Measurements from ENCODE around the gene LRRC8D. TPM values are rescaled to one million over a fixed set of nuclear protein-coding genes. Genes with fewer than 3 reads are reported as not detected.
A peak's percentile ranks its signal among the peaks of the same experiment; 100 is the strongest.

Gene LRRC8D
- total and polyA plus RNA-seq, 9 of the 15 experiments (the other 6 are each of a cell fraction or from before 2014, with no cell fraction given) = 3.4 to 53.9 (median 15.9) TPM

DNA sequence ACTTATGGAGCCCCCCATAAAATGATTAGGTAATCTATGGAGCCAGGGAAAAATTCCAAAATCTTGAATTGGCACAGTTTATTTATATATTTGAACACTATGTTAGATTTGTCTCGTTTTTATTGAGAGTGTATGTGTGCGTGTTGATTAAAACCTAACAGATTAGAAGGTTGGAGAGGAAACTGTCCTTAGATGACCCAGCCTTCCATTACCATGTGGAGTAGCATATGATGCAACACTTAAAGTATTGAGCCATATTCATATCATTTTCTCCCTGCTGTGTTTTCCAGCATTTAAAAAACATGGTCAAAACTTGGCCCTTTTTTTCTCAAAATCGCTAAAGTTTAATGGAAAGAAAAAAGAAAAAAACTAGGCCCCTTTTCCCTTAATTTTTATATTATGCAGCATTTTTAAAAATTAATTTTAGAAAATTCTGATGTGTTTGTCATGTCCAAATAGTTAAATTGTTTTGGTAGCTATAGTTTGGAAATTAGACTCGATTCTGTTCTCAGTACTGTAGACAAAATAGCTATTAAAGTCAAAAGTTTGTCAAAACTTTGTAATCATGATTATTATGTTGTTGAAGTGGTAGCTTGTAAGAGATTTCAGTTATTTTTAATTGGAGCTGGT lies 2.3 kb downstream of the LRRC8D start (continued):
- TF ChIP-seq MEF2A (IDR thresholded peaks at IDR 0.05; ENCODE audit: control insufficient read depth, low read depth, low read length) = no peak
- no peak for TF ChIP-seq KLF10 (CRISPR knock-in tag; IDR thresholded peaks at IDR 0.05)
- no peak for TF ChIP-seq SAFB (IDR thresholded peaks at IDR 0.05; ENCODE audit: borderline replicate concordance, low read depth, low read length)
- TF ChIP-seq ZNF699 (CRISPR knock-in tag; IDR thresholded peaks at IDR 0.05; ENCODE audit: insufficient replicate concordance) = no peak
- TF ChIP-seq ZNF57 (CRISPR knock-in tag; IDR thresholded peaks at IDR 0.05) = no peak
- no peak for TF ChIP-seq SAP30 (IDR thresholded peaks at IDR 0.05; ENCODE audit: borderline replicate concordance, insufficient read depth, low read depth, low read length, poor library complexity, severe bottlenecking)
- TF ChIP-seq, protein P1, sequence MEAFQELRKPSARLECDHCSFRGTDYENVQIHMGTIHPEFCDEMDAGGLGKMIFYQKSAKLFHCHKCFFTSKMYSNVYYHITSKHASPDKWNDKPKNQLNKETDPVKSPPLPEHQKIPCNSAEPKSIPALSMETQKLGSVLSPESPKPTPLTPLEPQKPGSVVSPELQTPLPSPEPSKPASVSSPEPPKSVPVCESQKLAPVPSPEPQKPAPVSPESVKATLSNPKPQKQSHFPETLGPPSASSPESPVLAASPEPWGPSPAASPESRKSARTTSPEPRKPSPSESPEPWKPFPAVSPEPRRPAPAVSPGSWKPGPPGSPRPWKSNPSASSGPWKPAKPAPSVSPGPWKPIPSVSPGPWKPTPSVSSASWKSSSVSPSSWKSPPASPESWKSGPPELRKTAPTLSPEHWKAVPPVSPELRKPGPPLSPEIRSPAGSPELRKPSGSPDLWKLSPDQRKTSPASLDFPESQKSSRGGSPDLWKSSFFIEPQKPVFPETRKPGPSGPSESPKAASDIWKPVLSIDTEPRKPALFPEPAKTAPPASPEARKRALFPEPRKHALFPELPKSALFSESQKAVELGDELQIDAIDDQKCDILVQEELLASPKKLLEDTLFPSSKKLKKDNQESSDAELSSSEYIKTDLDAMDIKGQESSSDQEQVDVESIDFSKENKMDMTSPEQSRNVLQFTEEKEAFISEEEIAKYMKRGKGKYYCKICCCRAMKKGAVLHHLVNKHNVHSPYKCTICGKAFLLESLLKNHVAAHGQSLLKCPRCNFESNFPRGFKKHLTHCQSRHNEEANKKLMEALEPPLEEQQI (IDR thresholded peaks at IDR 0.05) = no peak
- TF ChIP-seq PTRF (tag; IDR thresholded peaks at IDR 0.05) = no peak
- TF ChIP-seq MYC (IDR thresholded peaks at IDR 0.05; ENCODE audit: low read depth, low read length) = peak; percentile 100
- TF ChIP-seq MYC (CRISPR knock-in tag; IDR thresholded peaks at IDR 0.05; ENCODE audit: borderline replicate concordance, low read depth) = peak; percentile 79; the same call in 1 of the 2 replicates
- no peak for TF ChIP-seq MEIS2 (IDR thresholded peaks at IDR 0.05; ENCODE audit: partially characterized antibody)
- TF ChIP-seq CBX5 (IDR thresholded peaks at IDR 0.05; ENCODE audit: borderline replicate concordance, low read depth) = no peak
- TF ChIP-seq, protein P2, sequence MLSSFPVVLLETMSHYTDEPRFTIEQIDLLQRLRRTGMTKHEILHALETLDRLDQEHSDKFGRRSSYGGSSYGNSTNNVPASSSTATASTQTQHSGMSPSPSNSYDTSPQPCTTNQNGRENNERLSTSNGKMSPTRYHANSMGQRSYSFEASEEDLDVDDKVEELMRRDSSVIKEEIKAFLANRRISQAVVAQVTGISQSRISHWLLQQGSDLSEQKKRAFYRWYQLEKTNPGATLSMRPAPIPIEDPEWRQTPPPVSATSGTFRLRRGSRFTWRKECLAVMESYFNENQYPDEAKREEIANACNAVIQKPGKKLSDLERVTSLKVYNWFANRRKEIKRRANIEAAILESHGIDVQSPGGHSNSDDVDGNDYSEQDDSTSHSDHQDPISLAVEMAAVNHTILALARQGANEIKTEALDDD (IDR thresholded peaks at IDR 0.05) = no peak
- no peak for TF ChIP-seq SIX5 (IDR thresholded peaks at IDR 0.05; ENCODE audit: borderline replicate concordance in 1 of 2, insufficient read depth in 1 of 2, low read depth in 1 of 2, low read length in 2 of 2)
- peak; percentile 89 for TF ChIP-seq POLR2H (tag; IDR thresholded peaks at IDR 0.05; ENCODE audit: low read depth)
- TF ChIP-seq MTA1 (IDR thresholded peaks at IDR 0.05; ENCODE audit: borderline replicate concordance) = no peak
- TF ChIP-seq SMARCC2 (IDR thresholded peaks at IDR 0.05; ENCODE audit: low read depth) = peak; percentile 13; the same call in 1 of the 2 replicates
- no peak for TF ChIP-seq CCNT2 (IDR thresholded peaks at IDR 0.05; ENCODE audit: borderline replicate concordance, extremely low read depth, insufficient read length, low read depth, low read length)
- TF ChIP-seq, protein P3, sequence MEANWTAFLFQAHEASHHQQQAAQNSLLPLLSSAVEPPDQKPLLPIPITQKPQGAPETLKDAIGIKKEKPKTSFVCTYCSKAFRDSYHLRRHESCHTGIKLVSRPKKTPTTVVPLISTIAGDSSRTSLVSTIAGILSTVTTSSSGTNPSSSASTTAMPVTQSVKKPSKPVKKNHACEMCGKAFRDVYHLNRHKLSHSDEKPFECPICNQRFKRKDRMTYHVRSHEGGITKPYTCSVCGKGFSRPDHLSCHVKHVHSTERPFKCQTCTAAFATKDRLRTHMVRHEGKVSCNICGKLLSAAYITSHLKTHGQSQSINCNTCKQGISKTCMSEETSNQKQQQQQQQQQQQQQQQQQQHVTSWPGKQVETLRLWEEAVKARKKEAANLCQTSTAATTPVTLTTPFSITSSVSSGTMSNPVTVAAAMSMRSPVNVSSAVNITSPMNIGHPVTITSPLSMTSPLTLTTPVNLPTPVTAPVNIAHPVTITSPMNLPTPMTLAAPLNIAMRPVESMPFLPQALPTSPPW (CRISPR knock-in tag; IDR thresholded peaks at IDR 0.05) = no peak; the same call in 1 of the 2 replicates
- TF ChIP-seq, protein P4, sequence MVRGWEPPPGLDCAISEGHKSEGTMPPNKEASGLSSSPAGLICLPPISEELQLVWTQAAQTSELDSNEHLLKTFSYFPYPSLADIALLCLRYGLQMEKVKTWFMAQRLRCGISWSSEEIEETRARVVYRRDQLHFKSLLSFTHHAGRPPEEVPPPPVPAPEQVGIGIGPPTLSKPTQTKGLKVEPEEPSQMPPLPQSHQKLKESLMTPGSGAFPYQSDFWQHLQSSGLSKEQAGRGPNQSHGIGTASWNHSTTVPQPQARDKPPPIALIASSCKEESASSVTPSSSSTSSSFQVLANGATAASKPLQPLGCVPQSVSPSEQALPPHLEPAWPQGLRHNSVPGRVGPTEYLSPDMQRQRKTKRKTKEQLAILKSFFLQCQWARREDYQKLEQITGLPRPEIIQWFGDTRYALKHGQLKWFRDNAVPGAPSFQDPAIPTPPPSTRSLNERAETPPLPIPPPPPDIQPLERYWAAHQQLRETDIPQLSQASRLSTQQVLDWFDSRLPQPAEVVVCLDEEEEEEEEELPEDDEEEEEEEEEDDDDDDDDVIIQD (CRISPR knock-in tag; IDR thresholded peaks at IDR 0.05) = no peak
- TF ChIP-seq ZKSCAN3 (CRISPR knock-in tag; IDR thresholded peaks at IDR 0.05) = no peak
- TF ChIP-seq HDAC8 (tag; IDR thresholded peaks at IDR 0.05) = no peak
